Measurements from ENCODE around the gene APOBEC3G.

APOBEC3G gene

DNA sequence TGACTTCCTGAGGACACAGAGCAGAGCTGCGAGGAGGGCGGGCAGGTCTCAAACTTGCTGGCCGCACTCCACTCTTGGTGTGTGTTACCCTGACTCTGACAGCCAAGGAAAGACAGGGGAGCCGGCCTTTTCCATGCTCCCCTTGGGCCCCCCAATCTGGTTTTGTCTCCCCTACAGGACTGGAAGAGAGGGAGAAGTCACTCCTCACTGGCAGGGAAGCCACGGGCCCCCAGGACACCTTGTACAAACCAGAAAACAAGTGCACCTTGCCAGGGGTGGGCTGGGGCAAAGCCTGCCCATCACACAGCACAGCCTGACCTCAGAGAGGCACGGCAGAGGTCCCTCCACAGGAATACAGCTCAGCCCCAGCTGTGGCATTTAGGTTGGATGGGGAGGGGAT is 55.2 kb downstream of the APOBEC3G start:
- Histone ChIP-seq H3K4me3 (replicated peaks; ENCODE audit: insufficient read depth, low read length) (no peak overlapping the region), H3K27ac (replicated peaks) (no peak overlapping the region), H3K27me3 (ENCODE audit: insufficient read depth, poor library complexity, severe bottlenecking) (no peaks in the 10 kb centered on the region)
- TF ChIP-seq CTCF (IDR thresholded peaks at IDR 0.05; ENCODE audit: insufficient read depth, low read length) (no peak), REST (IDR thresholded peaks at IDR 0.05; ENCODE audit: insufficient replicate concordance, low read depth) (no peak), SPI1 (IDR thresholded peaks at IDR 0.05; ENCODE audit: borderline replicate concordance, low read depth) (no peak), POLR2AphosphoS5 (IDR thresholded peaks at IDR 0.05; ENCODE audit: low read depth) (no peak), GABPA (IDR thresholded peaks at IDR 0.05; ENCODE audit: low read depth) (no peak)
- DNase-seq (ENCODE audit: low read depth in 1 of 2, low spot score in 1 of 2), result no peak

GRCh38 chr22:39132871-39133524 is 55.9 kb downstream of the APOBEC3G start:
- no peak for TF ChIP-seq CTCF (IDR thresholded peaks at IDR 0.05; ENCODE audit: insufficient read depth, low read length)
- TF ChIP-seq GABPA (IDR thresholded peaks at IDR 0.05; ENCODE audit: low read depth), result no peak
- no peak for TF ChIP-seq POLR2AphosphoS5 (IDR thresholded peaks at IDR 0.05; ENCODE audit: low read depth)
- TF ChIP-seq SPI1 (IDR thresholded peaks at IDR 0.05; ENCODE audit: borderline replicate concordance, low read depth), result no peak
- TF ChIP-seq REST (IDR thresholded peaks at IDR 0.05; ENCODE audit: insufficient replicate concordance, low read depth), result no peak
- DNase-seq (ENCODE audit: low read depth in 1 of 2, low spot score in 1 of 2), result no peak
- Histone ChIP-seq H3K27me3 (ENCODE audit: insufficient read depth, poor library complexity, severe bottlenecking) (no peaks in the 10 kb centered on the region), H3K27ac (replicated peaks) (no peak overlapping the region), H3K4me3 (replicated peaks; ENCODE audit: insufficient read depth, low read length) (no peak overlapping the region)

DNA sequence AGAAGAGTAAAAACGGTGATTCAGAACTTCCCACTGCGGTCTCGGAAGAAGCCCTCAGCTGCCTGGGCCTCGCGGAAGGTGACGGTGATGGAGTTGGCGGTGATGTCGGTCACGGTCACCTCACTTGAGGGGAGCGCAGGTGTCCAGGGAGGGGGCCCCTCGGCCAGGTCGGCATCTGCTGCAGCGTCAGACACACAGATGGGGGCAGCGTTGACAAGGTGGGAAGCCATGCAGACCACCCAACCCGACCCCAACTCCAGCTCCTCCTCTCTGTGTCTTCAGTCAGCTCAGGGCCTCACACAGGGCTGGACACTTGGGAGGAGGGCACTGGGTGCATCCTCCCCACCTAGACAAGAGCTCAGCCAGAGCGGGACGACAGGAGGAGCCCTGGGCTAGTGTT is 56.8 kb downstream of the APOBEC3G start:
- H3K27me3 ChIP-seq (ENCODE audit: insufficient read depth, poor library complexity, severe bottlenecking), result peaks cover 6% of the 10 kb centered on the region
- no peak overlapping the region for H3K4me3 ChIP-seq (replicated peaks; ENCODE audit: insufficient read depth, low read length)
- DNase-seq (ENCODE audit: low read depth in 1 of 2, low spot score in 1 of 2), result no peak
- no peak for TF ChIP-seq POLR2AphosphoS5 (IDR thresholded peaks at IDR 0.05; ENCODE audit: low read depth)
- no peak for TF ChIP-seq SPI1 (IDR thresholded peaks at IDR 0.05; ENCODE audit: borderline replicate concordance, low read depth)
- TF ChIP-seq GABPA (IDR thresholded peaks at IDR 0.05; ENCODE audit: low read depth), result no peak
- no peak for TF ChIP-seq CTCF (IDR thresholded peaks at IDR 0.05; ENCODE audit: insufficient read depth, low read length)
- no peak for TF ChIP-seq REST (IDR thresholded peaks at IDR 0.05; ENCODE audit: insufficient replicate concordance, low read depth)
- no peak overlapping the region for H3K27ac ChIP-seq (replicated peaks)

All from HL-60 (cell line).